Osteoblast (primary cell): ENCODE measurements around the gene CARD8. TPM values are rescaled to one million over a fixed set of nuclear protein-coding genes. Genes with fewer than 3 reads are reported as not detected.

Source experiments
- DNase-seq: peaks from one replicate; pipeline ENCODE4 v3.0.0; 2011; ENCODE audit warnings: low spot score, mixed read lengths; ENCODE audit not compliant: insufficient read length; ENCODE audit errors: missing footprints
- H2AFZ ChIP-seq: 2 replicates; pipeline ENCODE4 v1.6.0; 2011; ENCODE audit warnings: mild to moderate bottlenecking, low read length
- H3K27ac ChIP-seq: 2 replicates; pipeline ENCODE4 v1.5.1; 2011; ENCODE audit warnings: mild to moderate bottlenecking, low read depth, low read length, moderate library complexity
- H3K27me3 ChIP-seq: 2 replicates; pipeline ENCODE4 v1.6.0; 2012; ENCODE audit warnings: mild to moderate bottlenecking, control low read depth, inconsistent platforms, low read length, moderate library complexity; ENCODE audit not compliant: insufficient read depth
- H3K36me3 ChIP-seq: 2 replicates; pipeline ENCODE4 v1.5.1; 2011; ENCODE audit warnings: mild to moderate bottlenecking, low read length, control low read depth, moderate library complexity; ENCODE audit not compliant: insufficient read depth
- H3K4me1 ChIP-seq: 2 replicates; pipeline ENCODE4 v1.5.1; 2011; ENCODE audit warnings: mild to moderate bottlenecking, low read length, control low read depth, moderate library complexity; ENCODE audit not compliant: insufficient read depth
- H3K4me2 ChIP-seq: 2 replicates; pipeline ENCODE4 v1.6.0; 2011; ENCODE audit warnings: mild to moderate bottlenecking, low read length; ENCODE audit not compliant: insufficient read depth
- H3K4me3 ChIP-seq: fragments of 200-600 bp; sonication (generic); 3 replicates; pipeline ENCODE4 v1.5.1; 2012; ENCODE audit warnings: mild to moderate bottlenecking, low read length, inconsistent platforms; ENCODE audit not compliant: insufficient read depth
- H3K79me2 ChIP-seq: 2 replicates; pipeline ENCODE4 v1.6.0; 2012; ENCODE audit warnings: mild to moderate bottlenecking, low read length, control low read depth, inconsistent platforms; ENCODE audit not compliant: insufficient read depth
- H3K9me3 ChIP-seq: 2 replicates; pipeline ENCODE4 v1.5.1; 2011; ENCODE audit warnings: low read depth, low read length, control low read depth
- H4K20me1 ChIP-seq: 2 replicates; pipeline ENCODE4 v1.6.0; 2012; ENCODE audit warnings: mild to moderate bottlenecking, low read length, control low read depth; ENCODE audit not compliant: insufficient read depth
- CTCF ChIP-seq: IDR thresholded peaks from 2 replicates; pipeline ENCODE4 v1.5.1; 2011; ENCODE audit warnings: mild to moderate bottlenecking, low read depth, low read length, moderate library complexity; ENCODE audit errors: extremely low read depth
- total RNA-seq: library from RNA; depleted of rRNA; stranded (reverse); fragments of >200 nt; gene quantifications from 2 replicates; pipeline ENCODE4 v1.2.3, GENCODE V29; 2012

Gene CARD8
- total RNA-seq, 1 donor, result 17.4 TPM

GRCh38 chr19:48169939-48170803, 85.5 kb downstream of the CARD8 start, which contains the start of the genes LIG1 and ZSWIM9:
Gene LIG1, minus strand, starts transcription at chr19:48170344. Its CDS starts 4,778 bp downstream, at chr19:48165566.
Gene ZSWIM9, plus strand, starts transcription at chr19:48170680. Its CDS starts 1,123 bp downstream, at chr19:48171803.
- peak within 1 kb of the TSS; percentile 75 for H3K27ac ChIP-seq
- peak within 1 kb of the TSS; percentile 93 for H3K4me2 ChIP-seq
- H3K9me3 ChIP-seq, result no peaks in the 10 kb centered on the region
- no peaks in the 10 kb centered on the region for H3K27me3 ChIP-seq
- peak; percentile 100 for DNase-seq
- H3K79me2 ChIP-seq, result peaks cover 29% of the 10 kb centered on the region
- H3K36me3 ChIP-seq, result peaks cover 17% of the 10 kb centered on the region
- H2AFZ ChIP-seq, result peak within 1 kb of the TSS; percentile 97
- peak within 1 kb of the TSS; percentile 95 for H3K4me3 ChIP-seq
- no peaks in the 10 kb centered on the region for H4K20me1 ChIP-seq
- peaks cover 11% of the 10 kb centered on the region for H3K4me1 ChIP-seq
- TF ChIP-seq CTCF, result no peak

- Histone ChIP-seq H3K4me2 (peak overlapping the region; percentile 93), H3K27me3 (no peaks in the 10 kb centered on the region), H3K27ac (no peak overlapping the region), H3K4me1 (peaks cover 11% of the 10 kb centered on the region), H3K4me3 (peak overlapping the region; percentile 95), H2AFZ (peak overlapping the region; percentile 97), H4K20me1 (no peaks in the 10 kb centered on the region), H3K9me3 (no peaks in the 10 kb centered on the region), H3K36me3 (peaks cover 11% of the 10 kb centered on the region), H3K79me2 (peaks cover 29% of the 10 kb centered on the region)
- no peak for TF ChIP-seq CTCF
- DNase-seq, result peak; percentile 93
Measured at GRCh38 chr19:48169578-48169938, 86.2 kb downstream of the CARD8 start.

- Histone ChIP-seq H3K4me1 (peaks cover 11% of the 10 kb centered on the region), H3K4me3 (no peak overlapping the region), H3K4me2 (no peak overlapping the region), H3K27me3 (no peaks in the 10 kb centered on the region), H2AFZ (no peak overlapping the region), H4K20me1 (no peaks in the 10 kb centered on the region), H3K79me2 (peaks cover 29% of the 10 kb centered on the region), H3K9me3 (no peaks in the 10 kb centered on the region), H3K36me3 (peaks cover 8% of the 10 kb centered on the region), H3K27ac (no peak overlapping the region)
- no peak for TF ChIP-seq CTCF
- DNase-seq, result no peak
Measured at GRCh38 chr19:48168689-48169088, 87.0 kb downstream of the CARD8 start.

- Histone ChIP-seq H3K27ac (no peak overlapping the region), H2AFZ (no peak overlapping the region), H4K20me1 (no peaks in the 10 kb centered on the region), H3K4me3 (no peak overlapping the region), H3K4me1 (no peaks in the 10 kb centered on the region), H3K36me3 (no peaks in the 10 kb centered on the region), H3K27me3 (no peaks in the 10 kb centered on the region), H3K9me3 (no peaks in the 10 kb centered on the region), H3K79me2 (no peaks in the 10 kb centered on the region), H3K4me2 (no peak overlapping the region)
- DNase-seq, result no peak
- no peak for TF ChIP-seq CTCF
Measured at GRCh38 chr19:48158210-48158790, 97.4 kb downstream of the CARD8 start.
